Measurements from ENCODE around the gene KRTAP10-4.

KRTAP10-4 gene

DNA sequence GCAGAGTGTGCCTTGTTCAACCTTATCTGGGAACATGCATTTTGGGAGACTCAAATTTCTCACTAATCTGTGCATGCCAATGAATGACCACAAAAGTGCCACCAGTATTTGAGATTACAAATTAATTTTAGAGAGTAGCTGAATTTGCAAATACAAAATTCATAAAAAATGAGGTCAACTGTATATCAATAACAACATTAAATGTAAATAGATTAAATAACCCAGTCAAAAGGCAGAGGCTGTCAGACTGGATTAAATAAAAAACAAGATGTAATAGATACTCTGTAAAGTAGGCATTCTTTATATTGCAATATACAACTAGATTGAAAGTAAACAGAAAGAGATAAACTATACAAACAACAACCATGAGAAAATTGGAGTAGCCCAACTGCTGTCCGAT lies 9.4 kb upstream of the KRTAP10-4 start:
- H3K4me3 Mint-ChIP-seq = no peak overlapping the region
- H3K27ac Mint-ChIP-seq = no peak overlapping the region
- H3K27me3 Mint-ChIP-seq = no peaks in the 10 kb centered on the region
- peaks cover 15% of the 10 kb centered on the region for H3K4me1 Mint-ChIP-seq
- no peak for DNase-seq
- H3K36me3 Mint-ChIP-seq (ENCODE audit: low read depth) = peaks cover 5% of the 10 kb centered on the region
- H3K9me3 Mint-ChIP-seq = peaks cover 14% of the 10 kb centered on the region
- no peak for ATAC-seq

DNA sequence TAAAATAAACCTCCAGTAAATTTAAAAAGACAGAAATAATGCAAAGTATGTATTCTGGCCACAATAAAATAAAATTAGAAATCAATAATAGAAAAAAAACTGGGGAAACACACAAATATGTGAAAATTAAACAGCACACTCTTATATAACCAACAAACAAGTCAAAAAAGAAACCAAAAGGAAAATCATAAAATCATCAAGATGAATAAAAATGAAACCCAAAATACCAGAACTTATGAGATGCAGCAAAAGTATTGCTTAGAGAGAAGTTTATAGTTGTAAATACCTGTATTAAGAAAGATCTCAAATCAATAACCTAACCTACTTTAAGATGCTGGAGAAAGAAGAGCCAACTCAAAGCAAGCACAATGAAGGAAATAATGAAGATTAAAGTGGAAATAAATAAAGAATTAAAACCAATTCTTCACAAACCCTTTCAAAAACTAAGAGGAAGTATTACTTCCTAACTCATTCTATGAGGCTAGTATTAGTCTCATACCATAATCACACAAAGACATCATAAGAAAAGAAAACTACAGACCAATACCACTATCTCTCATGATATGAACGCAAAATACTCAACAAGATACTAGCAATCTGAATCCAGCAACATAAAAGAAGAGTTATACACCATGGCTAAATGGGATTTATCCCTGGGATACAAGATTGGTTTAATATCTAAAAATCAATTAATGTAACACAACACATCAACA lies 8.5 kb upstream of the KRTAP10-4 start:
- Mint-ChIP-seq H3K4me1 (peaks cover 15% of the 10 kb centered on the region), H3K9me3 (peaks cover 14% of the 10 kb centered on the region), H3K27me3 (no peaks in the 10 kb centered on the region), H3K36me3 (ENCODE audit: low read depth) (peaks cover 5% of the 10 kb centered on the region), H3K4me3 (no peak overlapping the region), H3K27ac (peak overlapping the region; percentile 70)
- DNase-seq = no peak
- no peak for ATAC-seq

DNA sequence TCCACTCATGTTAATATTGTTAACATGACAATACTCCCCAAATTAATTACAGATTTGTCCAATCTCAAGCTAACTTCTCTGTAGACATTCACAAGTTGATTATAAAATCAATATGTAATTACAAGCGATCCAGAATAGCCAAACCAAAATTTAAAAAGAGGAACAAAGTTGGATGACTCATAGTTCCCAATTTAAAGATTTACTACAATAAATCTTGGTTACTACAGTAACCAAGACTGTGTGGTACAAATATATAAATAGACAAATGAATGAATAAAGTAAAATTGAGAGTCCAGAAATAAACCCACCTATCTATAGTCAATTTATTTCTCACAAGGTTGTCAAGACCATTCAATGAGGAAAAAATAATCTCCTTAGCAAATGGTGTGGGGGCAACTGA lies 7.1 kb upstream of the KRTAP10-4 start:
- no peak overlapping the region for H3K27ac Mint-ChIP-seq

DNA sequence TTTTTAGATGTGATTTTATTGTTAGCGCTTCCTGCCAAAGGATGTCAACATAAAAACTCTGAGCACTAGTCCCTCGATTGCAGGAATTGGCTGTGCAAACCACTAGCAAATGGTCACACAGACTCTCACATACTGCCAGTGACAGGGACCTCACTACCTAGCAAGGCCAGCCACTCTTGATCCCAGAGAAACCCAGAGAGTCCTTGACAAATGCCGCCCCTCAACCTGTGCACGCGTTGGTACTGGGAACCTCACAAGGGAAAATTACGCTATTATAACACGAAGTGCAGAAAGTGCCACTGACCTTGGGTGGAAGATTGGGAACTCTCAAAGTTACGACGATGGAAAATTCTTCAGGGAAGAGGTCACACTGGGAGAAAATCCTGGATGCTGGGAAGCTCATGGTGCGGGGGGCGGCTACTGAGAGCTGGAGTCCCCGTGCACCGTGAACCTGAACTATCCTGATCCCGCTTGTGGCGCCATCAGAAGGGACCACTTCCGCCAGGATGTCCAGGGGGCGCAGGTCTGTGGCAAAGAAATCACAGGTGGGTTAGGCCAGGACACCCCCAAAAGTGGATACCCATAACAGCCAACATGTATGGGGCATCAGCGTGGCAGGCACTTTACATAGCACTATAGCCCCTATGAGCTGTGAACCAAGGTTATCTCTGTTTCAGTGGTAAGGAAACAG lies 5.9 kb upstream of the KRTAP10-4 start:
- Mint-ChIP-seq H3K36me3 (ENCODE audit: low read depth) (no peaks in the 10 kb centered on the region), H3K4me3 (no peak overlapping the region), H3K27ac (no peak overlapping the region), H3K4me1 (peaks cover 15% of the 10 kb centered on the region), H3K9me3 (no peaks in the 10 kb centered on the region), H3K27me3 (no peaks in the 10 kb centered on the region)
- no peak for ATAC-seq
- DNase-seq = no peak

More for the DNA sequence above, 7.1 kb upstream of the KRTAP10-4 start:
- H3K27me3 Mint-ChIP-seq = no peaks in the 10 kb centered on the region
- no peak for ATAC-seq
- peaks cover 2% of the 10 kb centered on the region for H3K36me3 Mint-ChIP-seq (ENCODE audit: low read depth)
- peaks cover 15% of the 10 kb centered on the region for H3K4me1 Mint-ChIP-seq
- H3K4me3 Mint-ChIP-seq = no peak overlapping the region
- DNase-seq = no peak
- peaks cover 8% of the 10 kb centered on the region for H3K9me3 Mint-ChIP-seq

DNA sequence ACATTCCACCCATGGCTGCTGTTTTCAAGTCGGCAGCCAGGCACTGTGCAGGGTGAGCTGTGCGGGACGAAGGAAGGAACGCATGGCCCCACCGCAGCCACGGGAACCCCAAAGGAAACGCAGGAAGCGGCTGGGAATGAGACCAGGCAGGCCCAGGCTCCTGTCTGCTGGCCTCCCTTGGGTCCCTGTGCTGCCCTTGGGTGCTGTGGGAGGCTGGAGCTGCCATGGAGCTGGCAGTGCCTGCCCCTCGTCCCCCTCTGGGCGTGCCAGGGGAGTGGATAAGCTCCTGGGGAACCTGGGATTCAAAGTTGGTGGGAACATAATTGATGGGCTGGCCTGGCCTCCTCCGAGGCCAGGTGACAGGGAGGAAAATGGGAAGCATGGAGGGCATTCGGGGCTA lies 5.3 kb upstream of the KRTAP10-4 start:
- Mint-ChIP-seq H3K4me3 (no peak overlapping the region), H3K27me3 (no peaks in the 10 kb centered on the region), H3K27ac (no peak overlapping the region), H3K36me3 (ENCODE audit: low read depth) (no peaks in the 10 kb centered on the region), H3K9me3 (no peaks in the 10 kb centered on the region), H3K4me1 (peaks cover 15% of the 10 kb centered on the region)
- DNase-seq (no peak), ATAC-seq (no peak)

DNA sequence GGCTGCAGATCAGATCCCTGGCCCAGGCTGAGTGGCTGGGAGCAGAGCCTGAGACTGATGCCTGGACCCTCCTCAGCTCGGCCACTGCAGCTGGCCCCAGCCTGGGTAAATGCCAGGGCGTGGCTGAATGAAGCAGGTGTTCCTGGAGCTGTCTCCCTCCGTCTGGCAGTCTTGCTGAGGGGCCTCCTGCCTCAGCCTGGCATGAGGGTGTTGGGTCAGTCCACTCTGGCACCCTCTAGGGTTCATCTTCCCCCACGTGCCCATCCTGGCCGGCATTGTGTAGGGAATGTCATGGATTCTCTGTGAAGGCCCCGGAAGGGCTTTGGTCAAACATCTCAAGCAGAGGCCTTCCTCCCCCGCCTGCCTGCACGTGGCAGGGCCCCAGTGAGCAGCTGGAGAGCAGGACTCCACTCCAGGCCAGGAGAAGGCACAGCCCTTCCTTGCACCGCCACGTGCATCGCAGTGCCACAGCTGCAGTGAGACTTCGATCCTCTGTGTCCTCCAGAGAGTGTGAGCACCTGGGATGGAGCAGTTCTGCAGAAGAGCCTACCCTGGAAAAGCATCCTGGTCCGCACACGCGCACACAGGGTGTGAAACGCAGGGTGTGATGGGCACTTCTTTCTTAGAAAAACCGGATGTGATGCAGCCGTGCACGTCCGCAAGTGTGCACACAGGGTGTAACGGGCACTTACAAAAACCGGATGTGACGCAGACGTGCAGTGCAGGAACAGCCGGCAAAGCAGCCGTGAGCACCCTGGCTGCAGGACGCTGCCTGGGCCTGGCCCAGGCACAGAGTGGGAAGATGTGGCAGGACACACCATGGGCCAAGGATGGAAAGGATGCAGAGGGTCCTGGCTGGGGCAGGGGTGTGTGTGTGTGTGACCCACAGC lies 4.6 kb upstream of the KRTAP10-4 start:
- Mint-ChIP-seq H3K36me3 (ENCODE audit: low read depth) (no peaks in the 10 kb centered on the region), H3K4me1 (peaks cover 15% of the 10 kb centered on the region), H3K27me3 (no peaks in the 10 kb centered on the region), H3K9me3 (no peaks in the 10 kb centered on the region), H3K27ac (no peak overlapping the region), H3K4me3 (no peak overlapping the region)
- DNase-seq = no peak
- no peak for ATAC-seq

DNA sequence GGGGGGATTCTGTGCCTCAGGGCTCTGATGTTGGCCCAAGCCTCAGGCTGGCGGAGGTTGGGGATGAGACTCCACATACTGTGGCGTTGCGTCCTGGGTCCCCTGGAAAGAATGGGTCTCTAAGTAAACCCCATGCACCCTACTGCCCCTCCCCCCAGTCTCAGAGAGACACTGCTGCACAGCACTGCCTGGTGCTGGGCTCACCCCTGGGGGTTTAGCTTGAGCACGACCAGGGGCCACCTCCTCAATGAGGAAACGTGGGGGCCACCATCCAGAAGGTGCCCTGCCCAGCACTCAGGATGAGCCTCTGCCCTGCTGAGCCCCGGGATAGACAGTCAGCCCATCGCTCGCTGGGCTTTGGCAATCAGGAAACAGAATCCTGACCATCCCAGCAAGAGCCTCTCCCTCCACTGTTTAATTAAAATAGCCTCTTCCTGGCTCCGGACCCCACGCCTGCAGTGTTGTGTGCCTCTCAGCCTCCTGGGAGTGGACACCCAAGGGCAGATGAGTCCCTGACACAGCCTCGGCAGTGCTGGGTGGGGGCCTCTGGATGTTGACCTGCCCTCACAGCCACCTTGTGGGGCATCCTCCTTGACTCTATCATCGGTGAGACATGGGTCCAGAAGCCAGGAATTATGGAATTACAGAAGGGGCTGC lies 3.5 kb upstream of the KRTAP10-4 start:
- DNase-seq (no peak), ATAC-seq (no peak)
- no peak overlapping the region for H3K4me3 Mint-ChIP-seq
- no peaks in the 10 kb centered on the region for H3K27me3 Mint-ChIP-seq
- H3K27ac Mint-ChIP-seq = no peak overlapping the region
- peaks cover 9% of the 10 kb centered on the region for H3K4me1 Mint-ChIP-seq
- H3K9me3 Mint-ChIP-seq = no peaks in the 10 kb centered on the region
- H3K36me3 Mint-ChIP-seq (ENCODE audit: low read depth) = no peaks in the 10 kb centered on the region

DNA sequence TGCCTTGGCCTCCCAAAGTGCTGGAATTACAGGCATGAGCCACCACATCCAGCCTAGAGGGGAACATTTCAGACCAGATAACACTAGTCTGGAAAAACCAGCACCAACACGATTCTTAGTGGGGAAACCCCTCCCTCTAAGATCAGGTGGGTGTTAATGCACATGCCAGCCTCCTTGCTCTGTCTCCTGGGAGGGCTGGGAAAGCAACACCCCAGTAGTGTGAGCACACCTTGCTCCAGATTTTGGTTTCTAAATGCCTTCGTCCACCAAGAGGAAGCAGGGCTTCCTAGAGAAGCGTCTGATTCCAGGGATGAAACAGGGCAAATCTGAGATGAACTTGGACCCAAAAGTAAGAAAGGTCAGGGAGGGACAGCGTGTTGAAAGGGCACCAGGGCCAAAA lies 2.2 kb upstream of the KRTAP10-4 start:
- H3K36me3 Mint-ChIP-seq (ENCODE audit: low read depth) = no peaks in the 10 kb centered on the region
- DNase-seq = no peak
- no peaks in the 10 kb centered on the region for H3K9me3 Mint-ChIP-seq
- H3K4me1 Mint-ChIP-seq = peaks cover 2% of the 10 kb centered on the region
- H3K27me3 Mint-ChIP-seq = peaks cover 2% of the 10 kb centered on the region
- H3K27ac Mint-ChIP-seq = no peak overlapping the region
- ATAC-seq = no peak
- no peak overlapping the region for H3K4me3 Mint-ChIP-seq

DNA sequence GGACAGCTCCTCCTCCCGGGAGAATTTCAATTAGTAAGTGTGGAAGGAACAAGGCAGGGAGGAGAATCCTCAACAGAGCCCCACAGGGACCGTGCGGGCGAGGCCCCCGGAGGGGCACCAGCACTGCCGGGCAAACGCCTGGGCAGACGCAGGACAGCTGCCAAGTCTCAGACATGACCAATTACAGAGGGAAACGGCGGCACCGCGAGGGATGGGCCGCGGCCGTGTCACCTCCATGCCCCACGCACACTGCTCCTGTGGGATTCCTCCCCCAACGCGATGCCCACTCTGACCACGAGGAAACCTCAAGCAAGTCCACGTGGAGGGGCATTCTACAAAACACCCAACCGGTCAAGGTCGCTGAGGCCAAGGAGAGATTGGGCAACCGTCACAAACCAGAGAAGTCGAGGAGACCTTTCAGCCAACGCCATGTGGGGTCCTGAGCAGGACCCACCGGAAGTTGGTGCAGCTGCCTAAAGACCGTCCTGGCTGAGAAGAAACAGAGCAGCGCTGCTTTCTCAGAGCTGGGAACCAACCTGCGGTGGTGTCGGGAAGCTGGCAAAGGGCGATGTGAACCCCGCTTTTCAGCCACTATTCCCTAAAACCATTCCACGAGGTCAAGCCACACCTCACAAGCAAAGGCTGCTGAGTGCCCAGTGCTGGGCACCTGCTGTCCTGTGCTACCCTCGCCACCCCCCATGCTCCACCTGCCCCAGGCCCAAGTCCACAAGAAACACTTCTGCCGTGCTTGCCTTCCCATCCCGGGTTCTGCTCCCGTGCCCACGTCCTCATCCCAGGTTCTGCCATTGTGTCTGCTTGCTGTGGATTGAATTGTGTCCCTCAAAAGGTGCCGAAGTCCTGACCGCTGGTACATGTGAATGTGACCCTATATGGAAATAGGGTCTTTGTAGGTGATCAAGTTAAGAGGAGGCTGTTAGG lies 1.4 kb upstream of the KRTAP10-4 start:
- no peaks in the 10 kb centered on the region for H3K4me1 Mint-ChIP-seq
- no peak overlapping the region for H3K4me3 Mint-ChIP-seq
- peaks cover 6% of the 10 kb centered on the region for H3K9me3 Mint-ChIP-seq
- H3K27ac Mint-ChIP-seq = no peak overlapping the region
- H3K27me3 Mint-ChIP-seq = peaks cover 2% of the 10 kb centered on the region
- DNase-seq (no peak), ATAC-seq (no peak)
- H3K36me3 Mint-ChIP-seq (ENCODE audit: low read depth) = no peaks in the 10 kb centered on the region

DNA sequence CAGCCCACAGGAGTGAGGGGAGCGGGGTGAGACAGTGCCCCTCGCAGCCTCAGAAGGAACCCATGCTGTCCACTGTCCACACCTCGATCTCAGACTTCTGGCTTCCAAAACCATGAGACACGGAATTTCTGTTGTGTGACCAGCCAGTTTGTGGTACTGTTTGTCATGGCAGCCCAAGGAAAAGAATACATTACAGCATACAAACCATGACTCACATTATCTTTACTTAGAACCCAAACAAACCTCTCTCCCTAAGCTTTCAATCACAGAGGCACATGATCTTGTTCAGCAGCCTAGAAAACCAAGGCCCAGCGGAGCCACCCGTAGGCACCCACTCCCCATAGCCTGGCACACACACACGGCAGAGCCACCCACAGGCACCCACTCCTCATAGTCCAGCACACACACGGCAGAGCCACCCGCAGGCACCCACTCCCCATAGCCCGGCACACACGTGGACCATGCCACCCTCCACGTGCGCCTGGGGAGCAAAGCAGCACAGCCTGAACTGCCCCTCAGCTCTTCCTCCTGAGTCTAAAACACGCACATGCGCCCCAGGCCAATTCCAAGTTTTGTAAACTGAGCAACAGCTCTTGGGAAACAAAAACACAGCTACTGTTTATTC lies 458 bp upstream of the KRTAP10-4 start:
- peaks cover 13% of the 10 kb centered on the region for H3K9me3 Mint-ChIP-seq
- H3K27ac Mint-ChIP-seq = no peak overlapping the region
- DNase-seq (no peak), ATAC-seq (no peak)
- H3K4me1 Mint-ChIP-seq = no peaks in the 10 kb centered on the region
- H3K4me3 Mint-ChIP-seq = no peak overlapping the region
- no peaks in the 10 kb centered on the region for H3K36me3 Mint-ChIP-seq (ENCODE audit: low read depth)
- H3K27me3 Mint-ChIP-seq = peaks cover 2% of the 10 kb centered on the region

DNA sequence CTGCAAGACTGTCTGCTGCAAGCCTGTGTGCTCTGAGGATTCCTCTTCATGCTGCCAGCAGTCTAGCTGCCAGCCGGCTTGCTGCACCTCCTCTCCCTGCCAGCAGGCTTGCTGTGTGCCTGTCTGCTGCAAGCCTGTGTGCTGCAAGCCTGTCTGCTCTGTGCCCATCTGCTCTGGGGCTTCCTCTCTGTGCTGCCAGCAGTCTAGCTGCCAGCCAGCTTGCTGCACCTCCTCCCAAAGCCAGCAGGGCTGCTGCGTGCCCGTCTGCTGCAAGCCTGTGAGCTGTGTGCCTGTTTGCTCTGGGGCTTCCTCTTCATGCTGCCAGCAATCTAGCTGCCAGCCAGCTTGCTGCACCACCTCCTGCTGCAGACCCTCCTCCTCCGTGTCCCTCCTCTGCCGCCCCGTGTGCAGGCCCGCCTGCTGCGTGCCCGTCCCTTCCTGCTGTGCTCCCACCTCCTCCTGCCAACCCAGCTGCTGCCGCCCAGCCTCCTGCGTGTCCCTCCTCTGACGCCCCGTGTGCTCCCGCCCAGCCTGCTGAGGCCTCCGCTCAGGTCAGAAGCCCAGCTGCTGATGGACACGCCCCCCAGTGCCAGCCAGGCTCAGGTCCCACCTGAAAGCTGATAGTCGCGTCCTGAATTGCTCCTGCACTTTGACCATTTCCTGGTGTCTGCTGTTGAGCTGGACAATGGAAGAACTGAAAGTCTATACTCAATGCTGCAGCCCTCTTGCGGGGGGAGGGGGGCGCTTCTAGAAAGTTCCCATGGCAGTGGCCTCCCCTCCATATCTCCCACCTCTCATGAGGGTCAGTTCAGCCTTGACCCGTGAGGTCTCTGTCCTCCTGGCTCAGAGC lies 1.2 kb downstream of the KRTAP10-4 start:
- Mint-ChIP-seq H3K27me3 (peaks cover 2% of the 10 kb centered on the region), H3K27ac (no peak overlapping the region)

DNA sequence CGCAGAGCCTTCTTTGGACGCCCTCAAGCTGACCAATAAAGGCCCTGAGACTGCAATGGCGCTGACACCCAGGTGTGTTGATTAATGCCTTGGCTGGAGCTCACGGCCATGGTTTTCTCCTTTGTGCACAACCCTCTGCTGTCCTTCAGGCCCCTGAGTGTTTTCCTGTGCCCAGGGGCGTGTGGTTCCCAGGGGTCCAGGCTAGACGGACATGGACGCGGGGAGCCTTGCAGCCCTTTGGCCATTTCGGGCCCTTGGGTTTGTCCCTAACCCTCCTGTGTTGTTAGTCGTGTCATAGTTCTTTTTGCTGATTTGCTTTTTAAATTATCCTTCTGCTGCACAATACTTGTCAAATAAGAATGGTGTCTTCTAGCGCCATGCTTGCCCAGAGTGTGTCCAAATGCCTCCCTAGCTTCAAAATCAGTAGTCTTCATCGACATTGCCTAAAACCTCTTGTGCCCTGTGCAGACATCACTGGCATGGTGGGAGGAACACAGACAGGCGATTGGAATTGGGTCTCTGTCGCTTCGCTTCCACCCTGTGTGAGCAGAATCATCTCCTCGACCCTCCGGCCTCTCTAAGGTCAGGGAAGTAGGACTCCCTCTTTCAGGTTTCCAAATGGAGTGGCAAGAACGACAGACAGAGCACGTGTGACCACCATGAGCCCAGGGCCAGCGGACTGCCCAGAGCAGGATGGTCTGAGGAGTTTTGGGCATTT lies 1.9 kb downstream of the KRTAP10-4 start:
- peaks cover 2% of the 10 kb centered on the region for H3K27me3 Mint-ChIP-seq
- H3K4me3 Mint-ChIP-seq = no peak overlapping the region
- H3K27ac Mint-ChIP-seq = no peak overlapping the region

More for the DNA sequence above, 1.2 kb downstream of the KRTAP10-4 start:
- Mint-ChIP-seq H3K36me3 (ENCODE audit: low read depth) (no peaks in the 10 kb centered on the region), H3K4me1 (no peaks in the 10 kb centered on the region), H3K4me3 (no peak overlapping the region), H3K9me3 (peaks cover 14% of the 10 kb centered on the region)
- no peak for DNase-seq
- no peak for ATAC-seq

More for the DNA sequence above, 1.9 kb downstream of the KRTAP10-4 start:
- Mint-ChIP-seq H3K36me3 (ENCODE audit: low read depth) (no peaks in the 10 kb centered on the region), H3K9me3 (peaks cover 14% of the 10 kb centered on the region), H3K4me1 (no peaks in the 10 kb centered on the region)
- DNase-seq (no peak), ATAC-seq (no peak)
